ENCODE measurements around the gene TRPM6.

Gene TRPM6

GRCh38 chr9:74735761-74736160 lies 152.0 kb downstream of the TRPM6 start:
- ChIA-PET CTCF (interaction anchor here (0.6 to 1.4 kb wide), 2 partner anchors 293 to 1535 kb away, joined by 3 to 4 read pairs; partner anchors contain the start of gene CARNMT1), POLR2A (no interaction called here)
- no peak overlapping the region for H3K4me3 ChIP-seq (ENCODE audit: low read depth, low read length)
- TF ChIP-seq, protein P1, sequence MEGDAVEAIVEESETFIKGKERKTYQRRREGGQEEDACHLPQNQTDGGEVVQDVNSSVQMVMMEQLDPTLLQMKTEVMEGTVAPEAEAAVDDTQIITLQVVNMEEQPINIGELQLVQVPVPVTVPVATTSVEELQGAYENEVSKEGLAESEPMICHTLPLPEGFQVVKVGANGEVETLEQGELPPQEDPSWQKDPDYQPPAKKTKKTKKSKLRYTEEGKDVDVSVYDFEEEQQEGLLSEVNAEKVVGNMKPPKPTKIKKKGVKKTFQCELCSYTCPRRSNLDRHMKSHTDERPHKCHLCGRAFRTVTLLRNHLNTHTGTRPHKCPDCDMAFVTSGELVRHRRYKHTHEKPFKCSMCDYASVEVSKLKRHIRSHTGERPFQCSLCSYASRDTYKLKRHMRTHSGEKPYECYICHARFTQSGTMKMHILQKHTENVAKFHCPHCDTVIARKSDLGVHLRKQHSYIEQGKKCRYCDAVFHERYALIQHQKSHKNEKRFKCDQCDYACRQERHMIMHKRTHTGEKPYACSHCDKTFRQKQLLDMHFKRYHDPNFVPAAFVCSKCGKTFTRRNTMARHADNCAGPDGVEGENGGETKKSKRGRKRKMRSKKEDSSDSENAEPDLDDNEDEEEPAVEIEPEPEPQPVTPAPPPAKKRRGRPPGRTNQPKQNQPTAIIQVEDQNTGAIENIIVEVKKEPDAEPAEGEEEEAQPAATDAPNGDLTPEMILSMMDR (IDR thresholded peaks at IDR 0.05; ENCODE audit: insufficient read depth, low read length, missing control alignments) = no peak
- no peak for DNase-seq (ENCODE audit: low read depth, low spot score)

DNA sequence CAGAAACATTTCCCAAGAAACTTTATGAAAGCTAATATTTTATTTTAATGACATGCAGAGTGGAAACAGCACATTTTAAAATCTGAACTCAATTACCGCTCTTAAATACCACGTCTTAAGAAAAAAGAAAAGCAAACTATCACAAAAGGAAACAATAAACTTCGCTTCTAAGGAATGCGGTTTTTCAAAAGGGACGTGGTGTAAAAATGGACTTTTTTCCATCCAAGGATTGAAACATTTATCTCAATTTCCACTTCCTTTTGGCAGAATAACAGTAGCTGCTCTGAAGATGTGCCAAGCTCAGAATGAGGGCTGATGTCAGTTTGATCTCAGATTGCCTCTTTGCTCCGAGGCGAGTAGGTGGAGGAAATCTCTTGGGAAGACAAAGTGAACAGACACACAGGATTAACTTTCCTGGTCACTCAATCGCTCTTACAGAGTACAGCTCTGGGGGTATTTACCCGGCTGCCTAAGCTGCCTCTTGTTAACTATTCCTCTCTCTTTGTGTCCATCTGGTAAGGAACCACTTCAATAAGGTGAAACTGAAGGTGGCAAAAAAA lies 158.5 kb downstream of the TRPM6 start:
- POLR2A ChIA-PET = no interaction called here
- TF ChIP-seq, protein P1 (IDR thresholded peaks at IDR 0.05; ENCODE audit: insufficient read depth, low read length, missing control alignments) = no peak
- CTCF ChIA-PET = interaction anchor here (1.3 kb wide), 1 partner anchor 14 kb away, joined by 6 read pairs; no protein-coding TSS in a partner anchor
- no peak for DNase-seq (ENCODE audit: low read depth, low spot score)
- no peak overlapping the region for H3K4me3 ChIP-seq (ENCODE audit: low read depth, low read length)

- ChIA-PET POLR2A (no interaction called here), CTCF (no interaction called here)
- DNase-seq (ENCODE audit: low read depth, low spot score) = no peak
- TF ChIP-seq, protein P1 (IDR thresholded peaks at IDR 0.05; ENCODE audit: insufficient read depth, low read length, missing control alignments) = no peak
- H3K4me3 ChIP-seq (ENCODE audit: low read depth, low read length) = no peak overlapping the region
These were observed 159.5 kb downstream of the TRPM6 start for GRCh38 chr9:74728176-74728575.

DNA sequence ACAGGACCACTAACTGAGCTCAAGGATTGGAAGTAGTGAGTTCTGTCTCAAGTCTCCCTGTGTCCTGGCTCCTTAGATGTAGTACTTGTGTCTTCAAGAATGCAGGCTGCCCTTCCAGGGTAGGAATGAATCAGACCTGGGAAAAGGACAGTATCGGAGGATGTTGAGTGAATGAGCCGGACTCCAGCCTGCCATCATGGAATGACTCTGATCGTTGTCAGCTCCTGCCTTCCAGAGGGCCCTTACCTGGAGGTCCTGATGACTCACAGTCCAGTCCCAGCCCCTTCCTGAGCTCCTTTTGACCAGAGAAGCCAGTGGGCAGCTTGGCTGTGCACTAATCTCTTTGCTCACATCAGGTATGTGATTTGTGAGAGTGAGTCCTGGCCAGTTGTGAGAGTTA lies 161.1 kb downstream of the TRPM6 start:
- ChIA-PET POLR2A (no interaction called here), CTCF (no interaction called here)
- no peak for DNase-seq (ENCODE audit: low read depth, low spot score)
- TF ChIP-seq, protein P1 (IDR thresholded peaks at IDR 0.05; ENCODE audit: insufficient read depth, low read length, missing control alignments) = no peak
- H3K4me3 ChIP-seq (ENCODE audit: low read depth, low read length) = no peak overlapping the region

DNA sequence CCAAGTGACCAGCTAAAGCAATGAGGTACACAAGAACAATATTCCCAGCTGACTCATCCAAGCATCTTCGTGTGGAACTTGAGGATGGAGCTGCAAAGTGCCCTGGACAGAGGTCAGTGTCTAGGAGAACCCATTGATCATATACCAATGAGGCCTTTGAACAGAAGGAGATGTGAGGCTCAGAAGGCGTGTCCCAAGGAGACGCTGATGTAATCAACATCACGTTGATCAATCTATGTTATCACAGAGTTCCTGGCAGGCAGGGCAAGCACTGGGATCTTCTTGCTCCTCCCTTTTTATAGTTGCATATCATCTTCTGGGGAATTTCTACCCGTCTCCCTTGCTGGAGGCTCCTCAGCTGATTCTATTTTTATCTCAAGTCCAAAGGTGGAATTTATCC lies 163.4 kb downstream of the TRPM6 start:
- TF ChIP-seq, protein P1 (IDR thresholded peaks at IDR 0.05; ENCODE audit: insufficient read depth, low read length, missing control alignments) = no peak
- no peak for DNase-seq (ENCODE audit: low read depth, low spot score)
- POLR2A ChIA-PET = no interaction called here
- no peak overlapping the region for H3K4me3 ChIP-seq (ENCODE audit: low read depth, low read length)
- CTCF ChIA-PET = no interaction called here

- POLR2A ChIA-PET = no interaction called here
- TF ChIP-seq, protein P1 (IDR thresholded peaks at IDR 0.05; ENCODE audit: insufficient read depth, low read length, missing control alignments) = no peak
- CTCF ChIA-PET = no interaction called here
- no peak overlapping the region for H3K4me3 ChIP-seq (ENCODE audit: low read depth, low read length)
- no peak for DNase-seq (ENCODE audit: low read depth, low spot score)
These were observed 165.7 kb downstream of the TRPM6 start for GRCh38 chr9:74721696-74722660.

All from AG04449 (cell line).